OCI-LY7 (cell line): ENCODE results near the gene IFNGR1. TPM values are rescaled to one million over a fixed set of nuclear protein-coding genes. Genes with fewer than 3 reads are reported as not detected.

Experiments
- BruUV-seq: library from RNA; stranded (reverse); fragments of 400-500 nt; replicated peaks from 2 replicates; lab custom pipeline; 2021; lab: Mats Ljungman, UMichigan
- CTCF ChIA-PET: fragments of 300-600 bp; sonication (Branson Sonifier 250); formaldehyde crosslinking; loops from one replicate; lab custom pipeline; 2022; ENCODE audit warnings: antibody characterized with exemption; ENCODE audit not compliant: unreplicated experiment; lab: Charles Lee
- POLR2A ChIA-PET: fragments of 300-600 bp; sonication (Branson Sonifier 250); formaldehyde crosslinking; loops from one replicate; lab custom pipeline; 2022; ENCODE audit warnings: antibody characterized with exemption; lab: Charles Lee
- DNase-seq: peaks from one replicate; pipeline ENCODE4 v3.0.0-alpha.2; 2015; ENCODE audit warnings: low spot score
- H2AFZ ChIP-seq: fragments of 200-600 bp; sonication (generic), shearing (Covaris generic); 2 replicates; pipeline ENCODE4 v1.6.1; 2014; ENCODE audit warnings: mild to moderate bottlenecking, antibody characterized with exemption, low read length, moderate library complexity
- H3K27ac ChIP-seq: fragments of 200-600 bp; sonication (generic); 2 replicates; pipeline ENCODE4 v1.5.1; 2014; ENCODE audit warnings: mixed run types, low read depth, mild to moderate bottlenecking, moderate library complexity, low read length, inconsistent platforms; ENCODE audit not compliant: poor library complexity, severe bottlenecking
- H3K36me3 ChIP-seq: fragments of 200-600 bp; sonication (generic); 2 replicates; pipeline ENCODE4 v1.6.1; 2014; ENCODE audit warnings: mild to moderate bottlenecking, antibody characterized with exemption, low read length, moderate library complexity, mixed read lengths; ENCODE audit not compliant: insufficient read depth
- H3K4me1 ChIP-seq: fragments of 200-600 bp; sonication (generic); 2 replicates; pipeline ENCODE4 v1.5.1; 2014; ENCODE audit warnings: mild to moderate bottlenecking, low read length; ENCODE audit not compliant: insufficient read depth, poor library complexity, severe bottlenecking
- H3K4me2 ChIP-seq: fragments of 200-600 bp; sonication (generic); 2 replicates; pipeline ENCODE4 v1.6.1; 2014; ENCODE audit warnings: mild to moderate bottlenecking, low read length
- H3K4me3 ChIP-seq: fragments of 200-600 bp; sonication (generic); 2 replicates; pipeline ENCODE4 v1.5.1; 2014; ENCODE audit warnings: mild to moderate bottlenecking, low read depth, low read length; ENCODE audit not compliant: poor library complexity, severe bottlenecking
- H3K79me2 ChIP-seq: fragments of 200-600 bp; sonication (generic); 2 replicates; pipeline ENCODE4 v1.6.1; 2016; ENCODE audit warnings: low read depth, mild to moderate bottlenecking, low read length, moderate library complexity, mixed read lengths; ENCODE audit not compliant: insufficient read depth
- H3K9me2 ChIP-seq: fragments of 200-600 bp; sonication (generic); 2 replicates; pipeline ENCODE4 v1.6.1; 2016; ENCODE audit warnings: mild to moderate bottlenecking, low read length, mixed read lengths; ENCODE audit not compliant: insufficient read depth
- H3K9me3 ChIP-seq: fragments of 200-600 bp; sonication (generic); 2 replicates; pipeline ENCODE4 v1.6.1; 2014; ENCODE audit warnings: mild to moderate bottlenecking, mixed run types, low read length, mixed read lengths
- H4K20me1 ChIP-seq: fragments of 200-600 bp; sonication (generic); 2 replicates; pipeline ENCODE4 v1.6.1; 2014; ENCODE audit warnings: mild to moderate bottlenecking, antibody characterized with exemption, low read length, moderate library complexity, mixed read lengths; ENCODE audit not compliant: insufficient read depth
- EZH2phosphoT487 ChIP-seq: fragments of 200-600 bp; sonication (generic); IDR thresholded peaks from 2 replicates; pipeline ENCODE4 v1.6.1; 2018; ENCODE audit warnings: low read depth, borderline replicate concordance, mild to moderate bottlenecking, mixed run types, antibody characterized with exemption, low read length, moderate library complexity, mixed read lengths
- intact Hi-C: fragments of 100-400 bp; cut with micrococcal nuclease; formaldehyde crosslinking; loops from one replicate; pipeline ENCODE4 v1.10.0; 2022; ENCODE audit not compliant: unreplicated experiment
- total RNA-seq, 2 experiments: library from RNA; depleted of rRNA in 1 of 2; stranded (reverse); fragments of >200 nt in 1 of 2; shearing (Covaris generic) in 1 of 2; gene quantifications; 2 replicates each; pipeline ENCODE4 v1.2.3, GENCODE V29; 2014 to 2022
- TF ChIP-seq, protein P1 (sequence below): fragments of 200-600 bp; sonication (generic); conservative IDR thresholded peaks from 2 replicates; pipeline ENCODE4 v1.5.1; 2014; ENCODE audit warnings: mild to moderate bottlenecking, antibody characterized with exemption, low read length, moderate library complexity, mixed read lengths

The IFNGR1 gene
- total RNA-seq, 2 experiments from 2014 or later, result 23.2 to 23.6 TPM

DNA sequence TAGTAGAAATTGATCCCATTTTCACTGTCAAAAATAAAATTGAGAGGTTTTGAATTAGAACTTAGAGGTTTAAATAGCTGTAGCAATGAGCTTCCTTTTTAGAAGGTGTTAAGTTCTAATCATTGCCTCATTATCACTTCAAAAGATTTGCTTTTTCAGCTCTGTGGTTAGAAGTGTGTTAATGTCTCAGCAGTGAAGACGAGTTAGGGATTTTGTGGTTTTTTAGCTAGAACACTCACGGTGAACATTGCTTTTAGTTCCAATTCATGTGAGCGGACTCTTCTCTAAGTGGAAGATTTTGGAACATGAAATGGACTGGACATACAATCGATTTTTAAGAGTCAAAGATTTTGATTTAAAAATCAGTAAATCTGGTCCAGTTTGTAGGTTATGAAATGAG, 12.7 kb upstream of the IFNGR1 start:
- no peak for TF ChIP-seq EZH2phosphoT487
- TF ChIP-seq, protein P1, sequence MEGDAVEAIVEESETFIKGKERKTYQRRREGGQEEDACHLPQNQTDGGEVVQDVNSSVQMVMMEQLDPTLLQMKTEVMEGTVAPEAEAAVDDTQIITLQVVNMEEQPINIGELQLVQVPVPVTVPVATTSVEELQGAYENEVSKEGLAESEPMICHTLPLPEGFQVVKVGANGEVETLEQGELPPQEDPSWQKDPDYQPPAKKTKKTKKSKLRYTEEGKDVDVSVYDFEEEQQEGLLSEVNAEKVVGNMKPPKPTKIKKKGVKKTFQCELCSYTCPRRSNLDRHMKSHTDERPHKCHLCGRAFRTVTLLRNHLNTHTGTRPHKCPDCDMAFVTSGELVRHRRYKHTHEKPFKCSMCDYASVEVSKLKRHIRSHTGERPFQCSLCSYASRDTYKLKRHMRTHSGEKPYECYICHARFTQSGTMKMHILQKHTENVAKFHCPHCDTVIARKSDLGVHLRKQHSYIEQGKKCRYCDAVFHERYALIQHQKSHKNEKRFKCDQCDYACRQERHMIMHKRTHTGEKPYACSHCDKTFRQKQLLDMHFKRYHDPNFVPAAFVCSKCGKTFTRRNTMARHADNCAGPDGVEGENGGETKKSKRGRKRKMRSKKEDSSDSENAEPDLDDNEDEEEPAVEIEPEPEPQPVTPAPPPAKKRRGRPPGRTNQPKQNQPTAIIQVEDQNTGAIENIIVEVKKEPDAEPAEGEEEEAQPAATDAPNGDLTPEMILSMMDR, result no peak
- BruUV-seq, result no TSS peak
- H3K4me1 ChIP-seq, result peaks cover 74% of the 10 kb centered on the region
- no peaks in the 10 kb centered on the region for H3K9me2 ChIP-seq
- no peak for DNase-seq
- H3K36me3 ChIP-seq, result peaks cover 3% of the 10 kb centered on the region; the same call in 1 of the 2 replicates
- no peaks in the 10 kb centered on the region for H4K20me1 ChIP-seq
- peak overlapping the region; percentile 24; the same call in 1 of the 2 replicates for H3K4me2 ChIP-seq
- CTCF ChIA-PET, result interaction anchor here (0.9 kb wide), 1 partner anchor 10 kb away, joined by 6 read pairs; no protein-coding TSS in a partner anchor
- H3K4me3 ChIP-seq, result no peak overlapping the region
- peak overlapping the region; percentile 73; the same call in 1 of the 2 replicates for H2AFZ ChIP-seq
- no peak overlapping the region for H3K27ac ChIP-seq
- H3K9me3 ChIP-seq, result peaks cover 10% of the 10 kb centered on the region; the same call in 1 of the 2 replicates
- intact Hi-C loops, result loop anchor here (10.0 kb wide), 1 partner anchor 1543 kb away; the partner anchor contains the start of gene CCDC28A
- POLR2A ChIA-PET, result interaction anchor here (0.8 to 5.3 kb wide), 8 partner anchors 9 to 143 kb away, joined by 3 to 52 read pairs (median 4); partner anchors contain the start of gene IFNGR1
- no peaks in the 10 kb centered on the region for H3K79me2 ChIP-seq

DNA sequence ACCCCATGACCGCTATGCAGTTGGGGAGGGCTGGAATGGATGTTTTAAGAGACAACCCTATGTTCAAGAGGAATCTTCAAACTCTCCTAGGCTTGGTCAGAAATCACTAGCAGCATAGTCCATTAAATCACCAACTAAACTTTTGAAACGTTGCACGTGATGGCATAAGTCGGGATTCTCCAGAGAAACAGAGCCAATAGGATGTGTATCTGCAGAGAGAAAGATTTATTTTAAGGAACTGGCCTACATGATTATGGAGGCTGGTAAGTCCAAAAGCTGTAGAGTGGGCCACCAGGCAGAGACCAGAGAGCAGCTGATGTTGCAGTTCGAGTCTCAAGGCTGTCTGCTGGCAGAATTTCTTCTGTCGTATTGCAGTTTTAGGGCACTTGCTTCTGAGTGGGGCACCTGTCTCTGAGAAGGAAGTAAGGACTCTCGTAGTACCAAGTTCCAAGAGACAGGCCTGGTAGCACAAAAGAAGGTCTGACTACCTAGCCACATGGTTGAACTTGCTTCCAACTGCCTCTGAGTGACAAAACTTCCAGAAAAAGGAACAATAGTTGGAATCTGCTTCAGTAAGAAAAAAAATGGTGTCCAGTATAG, 11.9 kb upstream of the IFNGR1 start:
- POLR2A ChIA-PET, result interaction anchor here (0.8 to 5.3 kb wide), 5 partner anchors 8 to 71 kb away, joined by 3 to 52 read pairs (median 4); partner anchors contain the start of gene IFNGR1
- H3K4me1 ChIP-seq, result peaks cover 76% of the 10 kb centered on the region
- no peaks in the 10 kb centered on the region for H3K9me2 ChIP-seq
- intact Hi-C loops, result loop anchor here (10.0 kb wide), 1 partner anchor 1544 kb away; the partner anchor contains the start of gene CCDC28A
- H3K27ac ChIP-seq, result no peak overlapping the region
- H3K4me3 ChIP-seq, result no peak overlapping the region
- no peaks in the 10 kb centered on the region for H3K79me2 ChIP-seq
- no peak overlapping the region for H3K4me2 ChIP-seq
- CTCF ChIA-PET, result interaction anchor here (0.9 kb wide), 1 partner anchor 9 kb away, joined by 6 read pairs; no protein-coding TSS in a partner anchor
- peak overlapping the region; percentile 73; the same call in 1 of the 2 replicates for H2AFZ ChIP-seq
- H3K36me3 ChIP-seq, result peaks cover 3% of the 10 kb centered on the region; the same call in 1 of the 2 replicates
- H4K20me1 ChIP-seq, result no peaks in the 10 kb centered on the region
- DNase-seq, result no peak
- no TSS peak for BruUV-seq
- H3K9me3 ChIP-seq, result 0 out of 2 replicates have a peak, but pooled peaks cover 6% of the 10 kb centered on the region
- TF ChIP-seq, protein P1, result no peak
- TF ChIP-seq EZH2phosphoT487, result no peak
